Osteoblast (primary cell): ENCODE results near the gene SNX6. TPM values are rescaled to one million over a fixed set of nuclear protein-coding genes. Genes with fewer than 3 reads are reported as not detected.

ENCODE experiments used
- DNase-seq: peaks from one replicate; pipeline ENCODE4 v3.0.0; 2011; ENCODE audit warnings: low spot score, mixed read lengths; ENCODE audit not compliant: insufficient read length; ENCODE audit errors: missing footprints
- H2AFZ ChIP-seq: 2 replicates; pipeline ENCODE4 v1.6.0; 2011; ENCODE audit warnings: mild to moderate bottlenecking, low read length
- H3K27ac ChIP-seq: 2 replicates; pipeline ENCODE4 v1.5.1; 2011; ENCODE audit warnings: mild to moderate bottlenecking, low read depth, low read length, moderate library complexity
- H3K27me3 ChIP-seq: 2 replicates; pipeline ENCODE4 v1.6.0; 2012; ENCODE audit warnings: mild to moderate bottlenecking, control low read depth, inconsistent platforms, low read length, moderate library complexity; ENCODE audit not compliant: insufficient read depth
- H3K36me3 ChIP-seq: 2 replicates; pipeline ENCODE4 v1.5.1; 2011; ENCODE audit warnings: mild to moderate bottlenecking, low read length, control low read depth, moderate library complexity; ENCODE audit not compliant: insufficient read depth
- H3K4me1 ChIP-seq: 2 replicates; pipeline ENCODE4 v1.5.1; 2011; ENCODE audit warnings: mild to moderate bottlenecking, low read length, control low read depth, moderate library complexity; ENCODE audit not compliant: insufficient read depth
- H3K4me2 ChIP-seq: 2 replicates; pipeline ENCODE4 v1.6.0; 2011; ENCODE audit warnings: mild to moderate bottlenecking, low read length; ENCODE audit not compliant: insufficient read depth
- H3K4me3 ChIP-seq: fragments of 200-600 bp; sonication (generic); 3 replicates; pipeline ENCODE4 v1.5.1; 2012; ENCODE audit warnings: mild to moderate bottlenecking, low read length, inconsistent platforms; ENCODE audit not compliant: insufficient read depth
- H3K79me2 ChIP-seq: 2 replicates; pipeline ENCODE4 v1.6.0; 2012; ENCODE audit warnings: mild to moderate bottlenecking, low read length, control low read depth, inconsistent platforms; ENCODE audit not compliant: insufficient read depth
- H3K9me3 ChIP-seq: 2 replicates; pipeline ENCODE4 v1.5.1; 2011; ENCODE audit warnings: low read depth, low read length, control low read depth
- H4K20me1 ChIP-seq: 2 replicates; pipeline ENCODE4 v1.6.0; 2012; ENCODE audit warnings: mild to moderate bottlenecking, low read length, control low read depth; ENCODE audit not compliant: insufficient read depth
- total RNA-seq: library from RNA; depleted of rRNA; stranded (reverse); fragments of >200 nt; gene quantifications from 2 replicates; pipeline ENCODE4 v1.2.3, GENCODE V29; 2012
- TF ChIP-seq, protein P1 (sequence below): IDR thresholded peaks from 2 replicates; pipeline ENCODE4 v1.5.1; 2011; ENCODE audit warnings: mild to moderate bottlenecking, low read depth, low read length, moderate library complexity; ENCODE audit errors: extremely low read depth

SNX6 gene
- total RNA-seq, 1 donor: 177 TPM

DNA sequence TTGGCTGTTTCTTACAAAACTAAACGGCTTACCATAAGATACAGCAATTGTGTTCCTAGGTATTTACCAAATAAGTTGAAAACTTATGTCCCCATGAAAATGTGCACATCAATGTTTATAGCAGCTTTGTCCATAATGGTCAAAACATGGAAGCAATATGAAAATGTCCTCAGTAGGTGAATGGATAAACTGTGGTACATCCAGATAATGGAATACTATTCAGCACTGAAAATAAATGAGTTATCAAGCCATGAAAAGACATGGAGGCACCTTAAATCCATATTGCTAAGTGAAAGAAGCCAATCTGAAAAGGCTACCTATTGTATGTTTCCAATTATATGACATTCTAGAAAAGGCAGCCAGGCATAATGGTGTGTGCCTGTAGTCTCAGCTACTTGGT is 43.8 kb upstream of the SNX6 start:
- no peak overlapping the region for H2AFZ ChIP-seq
- H3K27ac ChIP-seq: no peak overlapping the region
- no peaks in the 10 kb centered on the region for H3K36me3 ChIP-seq
- TF ChIP-seq, protein P1, sequence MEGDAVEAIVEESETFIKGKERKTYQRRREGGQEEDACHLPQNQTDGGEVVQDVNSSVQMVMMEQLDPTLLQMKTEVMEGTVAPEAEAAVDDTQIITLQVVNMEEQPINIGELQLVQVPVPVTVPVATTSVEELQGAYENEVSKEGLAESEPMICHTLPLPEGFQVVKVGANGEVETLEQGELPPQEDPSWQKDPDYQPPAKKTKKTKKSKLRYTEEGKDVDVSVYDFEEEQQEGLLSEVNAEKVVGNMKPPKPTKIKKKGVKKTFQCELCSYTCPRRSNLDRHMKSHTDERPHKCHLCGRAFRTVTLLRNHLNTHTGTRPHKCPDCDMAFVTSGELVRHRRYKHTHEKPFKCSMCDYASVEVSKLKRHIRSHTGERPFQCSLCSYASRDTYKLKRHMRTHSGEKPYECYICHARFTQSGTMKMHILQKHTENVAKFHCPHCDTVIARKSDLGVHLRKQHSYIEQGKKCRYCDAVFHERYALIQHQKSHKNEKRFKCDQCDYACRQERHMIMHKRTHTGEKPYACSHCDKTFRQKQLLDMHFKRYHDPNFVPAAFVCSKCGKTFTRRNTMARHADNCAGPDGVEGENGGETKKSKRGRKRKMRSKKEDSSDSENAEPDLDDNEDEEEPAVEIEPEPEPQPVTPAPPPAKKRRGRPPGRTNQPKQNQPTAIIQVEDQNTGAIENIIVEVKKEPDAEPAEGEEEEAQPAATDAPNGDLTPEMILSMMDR: no peak
- no peak for DNase-seq
- no peaks in the 10 kb centered on the region for H4K20me1 ChIP-seq
- no peaks in the 10 kb centered on the region for H3K9me3 ChIP-seq
- peaks cover 9% of the 10 kb centered on the region for H3K4me1 ChIP-seq
- H3K79me2 ChIP-seq: no peaks in the 10 kb centered on the region
- H3K4me3 ChIP-seq: no peak overlapping the region
- H3K27me3 ChIP-seq: no peaks in the 10 kb centered on the region
- H3K4me2 ChIP-seq: no peak overlapping the region

DNA sequence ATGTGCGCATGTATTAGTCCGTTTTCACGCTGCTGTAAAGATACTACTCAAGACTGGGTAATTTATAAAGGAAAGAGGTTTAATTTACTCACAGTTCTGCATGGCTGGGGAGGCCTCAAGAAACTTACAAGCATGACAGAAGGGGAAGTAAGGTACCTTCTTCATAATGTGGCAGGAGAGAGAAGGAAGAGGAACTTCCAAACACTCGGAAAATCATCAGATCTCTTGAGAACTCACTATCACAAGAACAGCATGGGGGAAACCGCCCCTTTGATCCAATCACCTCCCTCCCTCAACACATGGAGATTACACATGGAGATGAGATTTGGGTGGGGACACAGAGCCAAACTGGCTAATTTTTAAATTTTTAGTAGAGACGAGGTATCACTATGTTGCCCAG is 41.8 kb upstream of the SNX6 start:
- Histone ChIP-seq H3K79me2 (no peaks in the 10 kb centered on the region), H3K9me3 (no peaks in the 10 kb centered on the region), H4K20me1 (no peaks in the 10 kb centered on the region), H3K27ac (no peak overlapping the region), H3K4me3 (no peak overlapping the region), H2AFZ (no peak overlapping the region), H3K27me3 (no peaks in the 10 kb centered on the region), H3K4me2 (no peak overlapping the region), H3K36me3 (no peaks in the 10 kb centered on the region), H3K4me1 (peaks cover 3% of the 10 kb centered on the region)
- TF ChIP-seq, protein P1: no peak
- DNase-seq: no peak

DNA sequence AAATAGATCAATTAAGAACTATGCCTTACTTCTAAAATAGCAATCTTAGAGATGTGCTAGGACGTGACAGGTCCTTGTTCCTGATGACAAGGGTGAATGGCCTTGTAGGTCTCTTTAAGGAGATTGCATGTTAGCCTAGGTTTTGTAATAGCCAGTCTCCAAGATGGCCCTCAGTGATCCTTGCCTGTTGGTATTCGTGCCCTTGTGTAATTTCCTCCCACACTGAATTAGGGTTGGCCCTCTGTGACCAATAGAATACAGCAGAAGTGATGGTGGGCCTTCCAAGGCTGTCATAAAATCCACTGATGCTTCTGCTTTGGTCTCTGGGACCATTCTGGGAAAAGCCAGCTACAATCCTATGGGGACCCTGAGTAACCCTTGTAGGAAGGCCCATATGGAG is 38.2 kb upstream of the SNX6 start:
- Histone ChIP-seq H4K20me1 (no peaks in the 10 kb centered on the region), H3K36me3 (no peaks in the 10 kb centered on the region), H3K9me3 (no peaks in the 10 kb centered on the region), H3K79me2 (no peaks in the 10 kb centered on the region), H3K4me2 (no peak overlapping the region), H3K27ac (no peak overlapping the region), H3K4me3 (no peak overlapping the region), H3K27me3 (no peaks in the 10 kb centered on the region), H2AFZ (peak overlapping the region; percentile 3), H3K4me1 (peaks cover 19% of the 10 kb centered on the region)
- TF ChIP-seq, protein P1: no peak
- DNase-seq: no peak

DNA sequence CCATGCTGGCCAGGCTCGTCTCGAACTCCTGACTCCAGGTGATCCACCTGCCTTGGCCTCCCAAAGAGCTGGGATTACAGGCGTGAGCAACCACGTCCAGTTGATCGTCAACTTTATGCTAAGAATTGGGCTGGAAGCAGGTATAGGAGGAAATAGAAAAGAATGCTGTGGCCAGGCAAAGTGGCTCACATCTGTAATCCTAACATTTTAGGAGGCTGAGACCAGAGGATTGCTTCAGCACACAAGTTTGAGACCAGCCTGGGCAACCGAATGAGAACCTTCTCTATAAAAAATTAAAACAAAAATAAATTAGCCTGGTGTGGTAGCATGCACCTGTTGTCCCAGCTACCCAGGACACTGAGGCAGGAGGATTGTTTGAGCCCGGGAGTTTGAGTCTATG is 37.1 kb upstream of the SNX6 start:
- H3K36me3 ChIP-seq: no peaks in the 10 kb centered on the region
- no peak overlapping the region for H3K4me3 ChIP-seq
- TF ChIP-seq, protein P1: no peak
- no peaks in the 10 kb centered on the region for H3K79me2 ChIP-seq
- H3K4me1 ChIP-seq: peaks cover 19% of the 10 kb centered on the region
- H3K27me3 ChIP-seq: no peaks in the 10 kb centered on the region
- no peaks in the 10 kb centered on the region for H4K20me1 ChIP-seq
- no peak overlapping the region for H3K27ac ChIP-seq
- H3K9me3 ChIP-seq: no peaks in the 10 kb centered on the region
- DNase-seq: no peak
- no peak overlapping the region for H3K4me2 ChIP-seq
- H2AFZ ChIP-seq: no peak overlapping the region
